HepG2 (cell line): Measurements from ENCODE around the gene P4HB. TPM values are rescaled to one million over a fixed set of nuclear protein-coding genes. Genes with fewer than 3 reads are reported as not detected.
A peak's percentile ranks its signal among the peaks of the same experiment; 100 is the strongest.

Experiments used
- AGO1 ChIP-seq: fragments of 200-400 bp; formaldehyde crosslinking; IDR thresholded peaks from 2 replicates; pipeline ENCODE4 v1.6.1; 2017; ENCODE audit warnings: mild to moderate bottlenecking, low read depth, low read length, moderate library complexity; ENCODE audit not compliant: poor library complexity, severe bottlenecking
- ARID4A ChIP-seq: sonication (generic); formaldehyde crosslinking; IDR thresholded peaks from 2 replicates; pipeline ENCODE4 v1.5.0; 2020; ENCODE audit warnings: mild to moderate bottlenecking, missing genetic modification reagents, borderline replicate concordance
- ATF2 ChIP-seq: sonication (generic); formaldehyde crosslinking; IDR thresholded peaks from 2 replicates; pipeline ENCODE4 v1.4.0; 2020; ENCODE audit warnings: missing genetic modification reagents
- CENPBD1 ChIP-seq: sonication (generic); formaldehyde crosslinking; IDR thresholded peaks from 2 replicates; pipeline ENCODE4 v1.8.0; 2022; ENCODE audit warnings: missing genetic modification reagents, low read depth, mild to moderate bottlenecking, borderline replicate concordance
- GABPA ChIP-seq, 2 experiments: IDR thresholded peaks; 2 replicates each; pipeline ENCODE4 v1.6.1; 2011 to 2016; ENCODE audit warnings: low read depth in 2 of 2, low read length in 1 of 2, missing biosample characterization in 1 of 2, missing genetic modification characterization in 1 of 2
- HDAC1 ChIP-seq: sonication (generic); formaldehyde crosslinking; IDR thresholded peaks from 2 replicates; pipeline ENCODE4 v1.5.1; 2020; ENCODE audit warnings: mild to moderate bottlenecking, missing genetic modification reagents
- MAZ ChIP-seq, 2 experiments: sonication (generic) in 1 of 2; formaldehyde crosslinking in 1 of 2; IDR thresholded peaks; 2 replicates each; pipeline versions ENCODE4 v1.5.0 to v1.6.1; 2012 to 2020; ENCODE audit warnings: low read depth in 2 of 2, mild to moderate bottlenecking in 2 of 2, borderline replicate concordance in 1 of 2, improper control_type of control experiment in 1 of 2, low read length in 1 of 2, missing genetic modification reagents in 1 of 2, moderate library complexity in 1 of 2
- NFE2L2 ChIP-seq: fragments of 150-350 bp; IDR thresholded peaks from 2 replicates; pipeline ENCODE4 v1.6.1; 2014; ENCODE audit warnings: low read length
- RFX5 ChIP-seq: IDR thresholded peaks from 2 replicates; pipeline ENCODE4 v1.6.1; 2011; ENCODE audit warnings: low read depth, low read length, improper control_type of control experiment
- RXRB ChIP-seq: IDR thresholded peaks from 2 replicates; pipeline ENCODE4 v1.6.1; 2016; ENCODE audit warnings: borderline replicate concordance, missing genetic modification reagents, missing compliant biosample characterization
- SP4 ChIP-seq: sonication (generic); formaldehyde crosslinking; IDR thresholded peaks from 2 replicates; pipeline ENCODE4 v1.8.1; 2023; ENCODE audit warnings: mild to moderate bottlenecking, missing genetic modification reagents
- SP5 ChIP-seq: IDR thresholded peaks from 2 replicates; pipeline ENCODE4 v1.6.1; 2016; ENCODE audit warnings: low read depth, borderline replicate concordance
- TCF7 ChIP-seq: sonication (generic); IDR thresholded peaks from 2 replicates; pipeline ENCODE4 v1.6.1; 2016; ENCODE audit warnings: antibody characterized with exemption, low read depth
- YEATS2 ChIP-seq: sonication (generic); formaldehyde crosslinking; IDR thresholded peaks from 2 replicates; pipeline ENCODE4 v1.4.0; 2020; ENCODE audit warnings: missing genetic modification reagents, borderline replicate concordance
- ZFX ChIP-seq: sonication (generic); formaldehyde crosslinking; IDR thresholded peaks from 2 replicates; pipeline ENCODE4 v1.4.0; 2020; ENCODE audit warnings: mild to moderate bottlenecking, low read depth, missing genetic modification reagents, moderate library complexity
- ZNF12 ChIP-seq: sonication (generic); formaldehyde crosslinking; IDR thresholded peaks from 2 replicates; pipeline ENCODE4 v1.5.0; 2020; ENCODE audit warnings: missing genetic modification reagents
- ZNF772 ChIP-seq: sonication (generic); formaldehyde crosslinking; IDR thresholded peaks from 2 replicates; pipeline ENCODE4 v1.5.0; 2020; ENCODE audit warnings: mild to moderate bottlenecking, missing genetic modification reagents
- polyA plus RNA-seq, 8 experiments: library from polyadenylated mRNA; depleted of rRNA in 3 of 8; stranded (reverse) in 7 of 8; unstranded in 1 of 8; fragments of >200 nt; fragmentation: Illumina TruSeq in 4 of 8; extraction: Trizol in 4 of 8; gene quantifications; 2 replicates each; pipeline versions ENCODE4 v1.2.1 to v1.2.3, GENCODE V29; 2011 to 2016; ENCODE audit warnings: low read depth in 4 of 8, missing spikeins in 1 of 8, mixed read lengths in 1 of 8; ENCODE audit not compliant: insufficient read depth in 1 of 8
- total RNA-seq, 5 experiments: library from RNA; depleted of rRNA; stranded (reverse); fragments of >200 nt; fragmentation: Illumina TruSeq; extraction: Trizol; gene quantifications; 2 replicates each; pipeline ENCODE4 v1.2.3, GENCODE V29; 2016; ENCODE audit warnings: low read depth in 1 of 5
- TF ChIP-seq, protein P1 (sequence below): sonication (generic); formaldehyde crosslinking; IDR thresholded peaks from 2 replicates; pipeline ENCODE4 v1.4.0; 2020; ENCODE audit warnings: missing genetic modification reagents
- TF ChIP-seq, protein P2 (sequence below): sonication (generic); formaldehyde crosslinking; IDR thresholded peaks from 2 replicates; pipeline ENCODE4 v1.8.1; 2023; ENCODE audit warnings: mild to moderate bottlenecking, missing genetic modification reagents

The P4HB gene
- total and polyA plus RNA-seq, 2 of the 13 experiments (the other 11 are each of a cell fraction or from before 2014, with no cell fraction given) = 185 to 782 TPM

DNA sequence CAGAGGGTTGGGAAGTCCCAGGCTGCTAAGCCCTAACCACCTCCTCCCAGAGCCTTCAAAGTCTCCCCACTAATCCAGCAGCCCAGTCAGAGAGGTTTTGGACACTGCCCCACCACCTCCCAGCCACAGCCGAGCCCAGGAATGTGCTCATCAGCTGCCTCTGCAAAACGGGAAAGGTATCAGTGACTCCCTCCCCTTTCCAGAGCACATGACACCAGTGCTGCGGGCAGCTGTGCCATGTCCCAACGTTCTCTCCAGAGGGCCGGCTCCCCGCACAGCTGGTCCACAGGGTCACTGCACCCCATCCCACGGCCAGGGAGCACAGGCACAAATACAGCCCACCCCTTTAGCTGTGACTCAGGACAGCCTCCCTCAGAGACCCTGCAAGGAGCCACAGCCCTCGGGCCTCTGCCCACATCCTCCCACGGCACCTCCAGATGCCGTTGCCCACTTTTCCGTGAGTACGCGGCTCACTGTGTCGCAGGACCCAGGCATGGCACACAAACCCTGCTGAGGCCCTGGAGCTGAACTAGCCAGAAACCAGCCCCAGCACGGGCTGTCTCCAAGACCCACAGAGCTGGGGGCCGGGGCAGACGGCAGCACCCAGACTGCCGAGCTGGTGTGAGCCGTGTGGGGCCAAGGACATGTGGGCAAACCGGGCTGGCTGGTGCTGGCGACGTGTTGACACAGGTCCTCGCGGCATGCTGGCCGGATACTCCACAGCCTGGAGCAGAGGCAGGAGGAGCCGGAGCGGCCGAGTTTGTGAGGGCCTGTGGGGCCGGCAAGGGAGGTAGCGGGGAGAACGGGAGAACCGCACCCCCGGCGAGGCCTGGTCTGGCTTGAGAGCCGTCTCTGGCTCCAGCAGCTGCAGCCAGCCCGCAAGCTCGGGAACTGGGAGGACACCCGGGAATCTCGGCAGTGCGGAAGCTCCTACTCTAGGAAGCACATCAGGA, 19.2 kb downstream of the P4HB start (continued):
- no peak for TF ChIP-seq SP5 (CRISPR knock-in tag)
- TF ChIP-seq, protein P1, sequence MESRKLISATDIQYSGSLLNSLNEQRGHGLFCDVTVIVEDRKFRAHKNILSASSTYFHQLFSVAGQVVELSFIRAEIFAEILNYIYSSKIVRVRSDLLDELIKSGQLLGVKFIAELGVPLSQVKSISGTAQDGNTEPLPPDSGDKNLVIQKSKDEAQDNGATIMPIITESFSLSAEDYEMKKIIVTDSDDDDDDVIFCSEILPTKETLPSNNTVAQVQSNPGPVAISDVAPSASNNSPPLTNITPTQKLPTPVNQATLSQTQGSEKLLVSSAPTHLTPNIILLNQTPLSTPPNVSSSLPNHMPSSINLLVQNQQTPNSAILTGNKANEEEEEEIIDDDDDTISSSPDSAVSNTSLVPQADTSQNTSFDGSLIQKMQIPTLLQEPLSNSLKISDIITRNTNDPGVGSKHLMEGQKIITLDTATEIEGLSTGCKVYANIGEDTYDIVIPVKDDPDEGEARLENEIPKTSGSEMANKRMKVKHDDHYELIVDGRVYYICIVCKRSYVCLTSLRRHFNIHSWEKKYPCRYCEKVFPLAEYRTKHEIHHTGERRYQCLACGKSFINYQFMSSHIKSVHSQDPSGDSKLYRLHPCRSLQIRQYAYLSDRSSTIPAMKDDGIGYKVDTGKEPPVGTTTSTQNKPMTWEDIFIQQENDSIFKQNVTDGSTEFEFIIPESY (CRISPR knock-in tag) = peak; percentile 89; the same call in 1 of the 2 replicates
- TF ChIP-seq ATF2 = no peak
- no peak for TF ChIP-seq NFE2L2
- no peak for TF ChIP-seq YEATS2 (CRISPR knock-in tag)
- TF ChIP-seq CENPBD1 (CRISPR knock-in tag) = no peak
- TF ChIP-seq TCF7 = no peak
- 0 out of 2 replicates have a peak, but pooled peaks have one; percentile 14 for TF ChIP-seq HDAC1
- no peak for TF ChIP-seq RXRB (CRISPR knock-in tag)
- TF ChIP-seq RFX5 = no peak
- TF ChIP-seq, protein P2, sequence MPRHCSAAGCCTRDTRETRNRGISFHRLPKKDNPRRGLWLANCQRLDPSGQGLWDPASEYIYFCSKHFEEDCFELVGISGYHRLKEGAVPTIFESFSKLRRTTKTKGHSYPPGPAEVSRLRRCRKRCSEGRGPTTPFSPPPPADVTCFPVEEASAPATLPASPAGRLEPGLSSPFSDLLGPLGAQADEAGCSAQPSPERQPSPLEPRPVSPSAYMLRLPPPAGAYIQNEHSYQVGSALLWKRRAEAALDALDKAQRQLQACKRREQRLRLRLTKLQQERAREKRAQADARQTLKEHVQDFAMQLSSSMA (CRISPR knock-in tag) = no peak
- TF ChIP-seq ARID4A (CRISPR knock-in tag) = peak; percentile 54
- no peak for TF ChIP-seq SP4
- TF ChIP-seq MAZ (IDR thresholded peaks at IDR 0.05; ENCODE audit: borderline replicate concordance, low read depth, low read length) = no peak
- peak; percentile 23; the same call in 1 of the 2 replicates for TF ChIP-seq MAZ (CRISPR knock-in tag; IDR thresholded peaks at IDR 0.05; ENCODE audit: low read depth)
- no peak for TF ChIP-seq ZNF772 (CRISPR knock-in tag)
- peak; percentile 37; the same call in 1 of the 2 replicates for TF ChIP-seq ZFX (CRISPR knock-in tag)
- TF ChIP-seq AGO1 = peak; percentile 17
- no peak for TF ChIP-seq GABPA (IDR thresholded peaks at IDR 0.05; ENCODE audit: low read depth, low read length)
- no peak for TF ChIP-seq GABPA (CRISPR knock-in tag; IDR thresholded peaks at IDR 0.05; ENCODE audit: low read depth)
- no peak for TF ChIP-seq ZNF12 (CRISPR knock-in tag)
